ENCODE results near the gene JPH2.

Gene JPH2

DNA sequence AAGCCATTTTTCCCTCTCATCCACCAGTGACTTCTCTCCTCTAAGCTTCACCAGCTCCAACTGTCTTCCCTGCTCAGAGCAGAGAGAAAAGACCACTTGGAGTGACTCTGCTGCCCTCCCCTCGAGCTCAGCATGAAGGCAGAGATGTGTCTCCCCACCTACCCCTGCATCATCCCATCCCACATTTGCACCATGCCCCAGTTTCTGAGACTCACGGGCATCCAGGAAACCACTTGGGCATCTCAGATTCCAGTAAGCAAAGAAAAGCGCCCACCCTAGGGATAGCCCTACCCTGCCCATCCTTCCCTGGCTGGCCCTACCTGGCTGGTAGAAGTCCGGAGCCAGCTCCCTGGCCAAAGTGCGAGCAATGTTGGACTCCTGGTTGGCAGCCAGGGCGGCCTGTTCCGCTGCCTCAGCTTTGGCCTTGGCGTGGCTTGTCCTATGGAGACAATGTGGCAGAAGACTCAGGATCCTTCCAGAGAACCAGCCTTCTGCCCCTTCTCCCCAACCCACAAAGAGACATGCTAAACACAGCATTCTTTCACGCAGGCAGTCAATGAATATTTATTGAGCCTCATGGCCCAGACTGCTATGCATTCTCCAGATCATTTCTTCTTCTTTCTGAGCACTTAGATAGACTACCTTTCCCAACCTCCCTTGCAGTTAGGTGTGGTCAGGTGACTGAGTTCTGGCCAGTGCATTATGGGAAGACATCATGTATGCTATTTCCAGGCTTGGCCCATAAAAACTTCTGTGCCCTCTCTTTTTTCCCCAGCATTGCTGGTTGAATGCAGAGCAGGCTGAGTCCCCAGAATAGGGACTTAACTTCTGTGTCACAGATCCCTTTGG, 68.6 kb downstream of the JPH2 start:
- Histone ChIP-seq H3K4me3 (replicated peaks; ENCODE audit: insufficient read depth, low read length) (no peak overlapping the region), H3K27me3 (ENCODE audit: insufficient read depth, poor library complexity, severe bottlenecking) (no peaks in the 10 kb centered on the region), H3K27ac (replicated peaks) (no peak overlapping the region)
- no peak for TF ChIP-seq CTCF (IDR thresholded peaks at IDR 0.05; ENCODE audit: insufficient read depth, low read length)
- no peak for DNase-seq (ENCODE audit: low read depth in 1 of 2, low spot score in 1 of 2)

DNA sequence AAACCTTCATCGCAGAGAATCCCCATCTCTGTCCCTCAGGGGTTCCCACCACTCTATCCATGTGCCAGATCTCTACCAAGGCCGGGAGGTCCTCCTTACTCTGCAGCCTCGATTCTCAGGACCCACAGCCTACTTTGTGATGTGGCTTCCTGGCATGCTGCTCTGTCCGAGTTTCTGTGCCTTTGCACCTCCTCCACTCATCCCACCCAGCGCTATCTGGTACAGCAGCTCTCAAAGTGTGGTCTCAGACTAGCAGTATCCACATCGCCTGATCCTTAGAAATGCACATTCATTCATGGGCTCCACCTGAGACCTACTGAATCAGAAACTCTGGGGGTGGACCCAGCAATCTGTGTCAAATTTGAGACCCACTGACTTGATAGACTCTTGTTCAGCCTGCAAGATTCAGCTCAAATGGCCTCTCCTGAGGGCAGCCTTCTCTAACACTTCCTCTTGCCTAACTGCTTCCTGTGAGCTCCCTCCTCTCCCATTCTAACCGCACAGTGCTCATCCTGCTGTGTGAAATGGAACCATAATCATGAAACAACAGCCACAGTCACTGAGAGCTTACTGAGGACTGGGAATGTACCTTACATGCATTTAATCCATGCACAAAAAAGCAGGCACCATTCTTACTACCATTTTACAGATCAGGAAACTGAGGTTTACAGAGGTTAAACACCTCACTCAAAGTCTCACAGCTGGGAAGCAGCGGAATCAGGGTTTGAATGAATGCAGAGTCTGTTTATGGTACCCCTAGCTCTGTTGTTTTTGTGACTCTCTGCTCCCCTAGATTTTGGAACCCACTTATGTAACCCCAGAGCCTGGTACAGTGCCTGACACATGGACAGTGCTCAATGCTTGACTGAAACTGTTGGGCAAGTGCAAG, 69.4 kb downstream of the JPH2 start:
- peak; percentile 8 to 19 for DNase-seq (ENCODE audit: low read depth in 1 of 2, low spot score in 1 of 2)
- TF ChIP-seq POLR2AphosphoS5 (IDR thresholded peaks at IDR 0.05; ENCODE audit: low read depth) (no peak), SPI1 (IDR thresholded peaks at IDR 0.05; ENCODE audit: borderline replicate concordance, low read depth) (no peak)
- Histone ChIP-seq H3K4me3 (replicated peaks; ENCODE audit: insufficient read depth, low read length) (no peak overlapping the region), H3K27me3 (ENCODE audit: insufficient read depth, poor library complexity, severe bottlenecking) (no peaks in the 10 kb centered on the region), H3K27ac (replicated peaks) (no peak overlapping the region)

DNA sequence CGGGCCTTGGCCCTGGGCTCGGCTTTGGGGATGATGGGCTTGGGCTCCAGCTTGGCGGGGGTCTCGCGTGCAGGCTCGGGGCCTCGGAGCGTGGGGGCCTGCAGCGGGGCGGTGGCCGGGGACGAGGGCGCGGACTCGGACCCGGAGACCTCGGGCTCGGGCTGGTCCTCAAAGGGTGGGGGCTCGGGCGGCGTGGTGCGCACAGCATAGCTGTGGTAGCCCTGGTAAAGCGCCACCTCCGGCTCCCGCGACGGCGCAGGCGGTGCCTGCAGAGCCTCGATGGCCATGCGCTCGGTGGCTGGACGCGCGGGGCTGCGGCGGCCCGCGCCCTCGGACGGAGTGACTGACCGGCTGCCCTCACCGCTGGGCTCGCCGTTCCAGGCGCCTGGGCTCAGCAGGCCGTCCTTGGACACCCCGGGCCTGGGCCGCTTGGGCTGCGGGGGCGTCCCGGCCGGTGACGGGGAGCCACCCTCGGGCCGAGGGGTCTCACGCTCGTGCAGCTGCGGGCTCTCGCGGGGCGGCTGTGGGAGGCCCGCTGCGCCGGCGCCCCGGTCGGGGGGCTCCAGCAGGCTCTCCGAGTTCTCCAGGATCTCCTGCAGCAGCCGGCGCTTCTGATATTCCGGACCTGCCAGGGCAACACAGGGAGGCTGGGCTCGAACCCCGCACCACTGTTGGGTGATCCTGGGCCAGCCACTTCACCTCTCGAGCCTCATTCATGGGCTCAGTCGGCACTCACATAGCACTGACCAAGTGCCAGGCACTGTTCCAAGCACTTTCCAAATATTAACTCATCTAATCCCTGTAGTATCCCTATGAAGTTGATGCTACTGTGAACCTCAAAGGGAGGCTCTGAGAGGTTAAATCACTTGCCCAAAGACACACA, 71.0 kb downstream of the JPH2 start:
- DNase-seq (ENCODE audit: low read depth in 1 of 2, low spot score in 1 of 2): no peak
- no peak for TF ChIP-seq SPI1 (IDR thresholded peaks at IDR 0.05; ENCODE audit: borderline replicate concordance, low read depth)
- TF ChIP-seq GABPA (IDR thresholded peaks at IDR 0.05; ENCODE audit: low read depth): no peak
- no peak for TF ChIP-seq POLR2AphosphoS5 (IDR thresholded peaks at IDR 0.05; ENCODE audit: low read depth)
- no peak for TF ChIP-seq CTCF (IDR thresholded peaks at IDR 0.05; ENCODE audit: insufficient read depth, low read length)
- TF ChIP-seq, protein P1, sequence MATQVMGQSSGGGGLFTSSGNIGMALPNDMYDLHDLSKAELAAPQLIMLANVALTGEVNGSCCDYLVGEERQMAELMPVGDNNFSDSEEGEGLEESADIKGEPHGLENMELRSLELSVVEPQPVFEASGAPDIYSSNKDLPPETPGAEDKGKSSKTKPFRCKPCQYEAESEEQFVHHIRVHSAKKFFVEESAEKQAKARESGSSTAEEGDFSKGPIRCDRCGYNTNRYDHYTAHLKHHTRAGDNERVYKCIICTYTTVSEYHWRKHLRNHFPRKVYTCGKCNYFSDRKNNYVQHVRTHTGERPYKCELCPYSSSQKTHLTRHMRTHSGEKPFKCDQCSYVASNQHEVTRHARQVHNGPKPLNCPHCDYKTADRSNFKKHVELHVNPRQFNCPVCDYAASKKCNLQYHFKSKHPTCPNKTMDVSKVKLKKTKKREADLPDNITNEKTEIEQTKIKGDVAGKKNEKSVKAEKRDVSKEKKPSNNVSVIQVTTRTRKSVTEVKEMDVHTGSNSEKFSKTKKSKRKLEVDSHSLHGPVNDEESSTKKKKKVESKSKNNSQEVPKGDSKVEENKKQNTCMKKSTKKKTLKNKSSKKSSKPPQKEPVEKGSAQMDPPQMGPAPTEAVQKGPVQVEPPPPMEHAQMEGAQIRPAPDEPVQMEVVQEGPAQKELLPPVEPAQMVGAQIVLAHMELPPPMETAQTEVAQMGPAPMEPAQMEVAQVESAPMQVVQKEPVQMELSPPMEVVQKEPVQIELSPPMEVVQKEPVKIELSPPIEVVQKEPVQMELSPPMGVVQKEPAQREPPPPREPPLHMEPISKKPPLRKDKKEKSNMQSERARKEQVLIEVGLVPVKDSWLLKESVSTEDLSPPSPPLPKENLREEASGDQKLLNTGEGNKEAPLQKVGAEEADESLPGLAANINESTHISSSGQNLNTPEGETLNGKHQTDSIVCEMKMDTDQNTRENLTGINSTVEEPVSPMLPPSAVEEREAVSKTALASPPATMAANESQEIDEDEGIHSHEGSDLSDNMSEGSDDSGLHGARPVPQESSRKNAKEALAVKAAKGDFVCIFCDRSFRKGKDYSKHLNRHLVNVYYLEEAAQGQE (IDR thresholded peaks at IDR 0.05; ENCODE audit: insufficient replicate concordance, low read depth): no peak

GRCh38 chr20:44115181-44115580, 71.8 kb downstream of the JPH2 start:
- Histone ChIP-seq H3K27me3 (ENCODE audit: insufficient read depth, poor library complexity, severe bottlenecking) (no peaks in the 10 kb centered on the region), H3K4me3 (replicated peaks; ENCODE audit: insufficient read depth, low read length) (no peak overlapping the region), H3K27ac (replicated peaks) (no peak overlapping the region)
- TF ChIP-seq, protein P1 (IDR thresholded peaks at IDR 0.05; ENCODE audit: insufficient replicate concordance, low read depth): no peak
- no peak for TF ChIP-seq CTCF (IDR thresholded peaks at IDR 0.05; ENCODE audit: insufficient read depth, low read length)
- no peak for TF ChIP-seq SPI1 (IDR thresholded peaks at IDR 0.05; ENCODE audit: borderline replicate concordance, low read depth)
- TF ChIP-seq POLR2AphosphoS5 (IDR thresholded peaks at IDR 0.05; ENCODE audit: low read depth): no peak
- TF ChIP-seq GABPA (IDR thresholded peaks at IDR 0.05; ENCODE audit: low read depth): no peak
- no peak for DNase-seq (ENCODE audit: low read depth in 1 of 2, low spot score in 1 of 2)

More for the DNA sequence above, 71.0 kb downstream of the JPH2 start:
- H3K27me3 ChIP-seq (ENCODE audit: insufficient read depth, poor library complexity, severe bottlenecking): no peaks in the 10 kb centered on the region
- no peak overlapping the region for H3K27ac ChIP-seq (replicated peaks)
- no peak overlapping the region for H3K4me3 ChIP-seq (replicated peaks; ENCODE audit: insufficient read depth, low read length)

Data from HL-60 (cell line).